HFFc6 (cell line): Measurements from ENCODE around the gene NACAD. TPM values are rescaled to one million over a fixed set of nuclear protein-coding genes. Genes with fewer than 3 reads are reported as not detected.

ENCODE experiments used
- DNase-seq: peaks from one replicate; pipeline ENCODE4 v3.0.0-alpha.2; 2018
- H3K27ac Mint-ChIP-seq: 2 replicates; pipeline ENCODE4 v1.8.0; 2020; ENCODE audit warnings: mild to moderate bottlenecking, mixed read lengths
- H3K27me3 Mint-ChIP-seq: 2 replicates; pipeline ENCODE4 v1.8.0; 2021; ENCODE audit warnings: mild to moderate bottlenecking, moderate library complexity, mixed read lengths; ENCODE audit not compliant: insufficient read depth
- H3K36me3 Mint-ChIP-seq: 2 replicates; pipeline ENCODE4 v1.8.0; 2021; ENCODE audit warnings: low read depth, mixed read lengths
- H3K4me1 Mint-ChIP-seq: 2 replicates; pipeline ENCODE4 v1.8.0; 2020; ENCODE audit warnings: low read depth, mixed read lengths
- H3K4me3 Mint-ChIP-seq: 2 replicates; pipeline ENCODE4 v1.8.0; 2020; ENCODE audit warnings: mild to moderate bottlenecking, moderate library complexity, mixed read lengths
- H3K9me3 Mint-ChIP-seq: 2 replicates; pipeline ENCODE4 v1.8.0; 2020; ENCODE audit warnings: mild to moderate bottlenecking, mixed read lengths
- CTCF ChIP-seq: fragments of 200-600 bp; sonication (generic); IDR thresholded peaks from 2 replicates; pipeline ENCODE4 v1.5.0; 2021; ENCODE audit warnings: antibody characterized with exemption, mild to moderate bottlenecking
- total RNA-seq, 6 experiments: library from RNA; stranded (reverse); fragmentation: NEBNext Ultra II Directional; extraction: Animal tissue kit (Norgen Biotek cat#: 25700); gene quantifications; 2 replicates in 1 of 6; 3 replicates in 5 of 6; pipeline ENCODE4 v1.2.3, GENCODE V29; 2021

NACAD gene
- total RNA-seq, 6 experiments from 2014 or later = 5.5 to 10.5 (median 9.6) TPM

GRCh38 chr7:45032421-45032820, 56.3 kb downstream of the NACAD start:
- Mint-ChIP-seq H3K4me1 (peaks cover 26% of the 10 kb centered on the region), H3K4me3 (no peak overlapping the region), H3K27me3 (no peaks in the 10 kb centered on the region; the same call in 1 of the 2 replicates), H3K27ac (peak overlapping the region; percentile 93; the same call in 1 of the 2 replicates), H3K36me3 (peaks cover 7% of the 10 kb centered on the region), H3K9me3 (no peaks in the 10 kb centered on the region)
- no peak for TF ChIP-seq CTCF
- DNase-seq = no peak

GRCh38 chr7:45031829-45032228, 56.9 kb downstream of the NACAD start:
- H3K4me1 Mint-ChIP-seq = peaks cover 32% of the 10 kb centered on the region
- no peak for DNase-seq
- no peak overlapping the region for H3K27ac Mint-ChIP-seq
- peaks cover 9% of the 10 kb centered on the region for H3K36me3 Mint-ChIP-seq
- no peaks in the 10 kb centered on the region for H3K9me3 Mint-ChIP-seq
- H3K4me3 Mint-ChIP-seq = no peak overlapping the region
- H3K27me3 Mint-ChIP-seq = no peaks in the 10 kb centered on the region; the same call in 1 of the 2 replicates
- no peak for TF ChIP-seq CTCF

Other genes with a start within 250 kb of the NACAD start
- gene H2AZ2, start 240.9 kb downstream of the NACAD start, total RNA-seq = 100 to 1,000 TPM; 128 to 215 (median 185) TPM
- 10 to 100 TPM; 22.2 to 32.2 (median 26.0) TPM for gene PURB, start 203.4 kb downstream of the NACAD start, total RNA-seq
- not detected for gene MYO1G, start 110.0 kb downstream of the NACAD start, total RNA-seq
- gene CCM2, start 88.8 kb downstream of the NACAD start, total RNA-seq = 10 to 100 TPM; 50.3 to 57.4 (median 52.7) TPM
- gene TBRG4, start 22.7 kb upstream of the NACAD start, total RNA-seq = 10 to 100 TPM; 53.8 to 68.1 (median 61.2) TPM
- not detected for gene RAMP3, start 68.8 kb upstream of the NACAD start, total RNA-seq